ENCODE data around the gene ATP10A.

Gene ATP10A

GRCh38 chr15:25862472-25863110 is 536 bp downstream of the ATP10A start:
- TF ChIP-seq CTCF (IDR thresholded peaks at IDR 0.05), result no peak

- no peak for TF ChIP-seq CTCF (IDR thresholded peaks at IDR 0.05)
These were observed 1.1 kb downstream of the ATP10A start for GRCh38 chr15:25862071-25862471.

GRCh38 chr15:25860885-25861866 is 2.0 kb downstream of the ATP10A start:
- no peak for TF ChIP-seq CTCF (IDR thresholded peaks at IDR 0.05)

- TF ChIP-seq CTCF (IDR thresholded peaks at IDR 0.05), result no peak
These were observed 3.1 kb downstream of the ATP10A start for GRCh38 chr15:25859838-25860645.

- TF ChIP-seq CTCF (IDR thresholded peaks at IDR 0.05), result no peak
These were observed 4.0 kb downstream of the ATP10A start for GRCh38 chr15:25858952-25859760.

GRCh38 chr15:25852661-25853524 is 10.2 kb downstream of the ATP10A start:
- TF ChIP-seq CTCF (IDR thresholded peaks at IDR 0.05), result no peak

Data from LNCAP (cell line).